SK-N-SH (cell line): Measurements from ENCODE around the gene OR2D2. TPM values are rescaled to one million over a fixed set of nuclear protein-coding genes. Genes with fewer than 3 reads are reported as not detected.

ENCODE experiments used
- CTCF ChIA-PET: fragments of 300-600, 350-600 bp; formaldehyde crosslinking; extraction: SDS; loops from one replicate; lab custom pipeline; 2021; lab: Yijun Ruan, JAX
- POLR2A ChIA-PET: fragments of 350-600 bp; sonication (Branson Sonifier 250); formaldehyde crosslinking; extraction: SDS; loops from one replicate; lab custom pipeline; 2020; ENCODE audit warnings: antibody characterized with exemption, inconsistent platforms; lab: Yijun Ruan, JAX
- DNase-seq: peaks from one replicate; pipeline ENCODE4 v3.0.0; 2012
- H2AFZ ChIP-seq: fragments of 200-600 bp; sonication (generic); 2 replicates; pipeline ENCODE4 v1.8.1; 2016; ENCODE audit warnings: antibody characterized with exemption, mild to moderate bottlenecking, low read depth
- H3F3A ChIP-seq: fragments of 200-600 bp; sonication (generic); replicated peaks from 2 replicates; pipeline ENCODE3; 2016; ENCODE audit warnings: antibody characterized with exemption, mild to moderate bottlenecking; ENCODE audit not compliant: insufficient read depth
- H3K27ac ChIP-seq, 2 experiments: fragments of 200-500 bp in 1 of 2; fragments of 200-600 bp in 1 of 2; sonication (Bioruptor generic) in 1 of 2; sonication (generic), shearing (Covaris generic) in 1 of 2; 2 replicates each; pipeline versions ENCODE4 v1.5.1 to v1.6.1; 2014 to 2016; ENCODE audit warnings: low read depth in 2 of 2, inconsistent platforms in 1 of 2, low read length in 1 of 2, mild to moderate bottlenecking in 1 of 2, mixed read lengths in 1 of 2
- H3K27me3 ChIP-seq: fragments of 200-600 bp; sonication (generic), shearing (Covaris generic); 2 replicates; pipeline ENCODE4 v1.6.1; 2016; ENCODE audit warnings: mixed run types; ENCODE audit not compliant: insufficient read depth
- H3K36me3 ChIP-seq, 2 experiments: fragments of 200-500 bp in 1 of 2; fragments of 200-600 bp in 1 of 2; sonication (Bioruptor generic) in 1 of 2; sonication (generic) in 1 of 2; replicated peaks in 1 of 2; 2 replicates each; pipeline versions ENCODE3 to v1.5.1; 2014 to 2016; ENCODE audit warnings: low read length in 1 of 2, mild to moderate bottlenecking in 1 of 2; ENCODE audit not compliant: insufficient read depth in 2 of 2, control insufficient read depth in 1 of 2
- H3K4me1 ChIP-seq, 2 experiments: fragments of 200-500 bp in 1 of 2; fragments of 200-600 bp in 1 of 2; sonication (Bioruptor generic) in 1 of 2; sonication (generic), shearing (Covaris generic) in 1 of 2; 2 replicates each; pipeline versions ENCODE4 v1.5.1 to v1.6.1; 2014 to 2016; ENCODE audit warnings: low read depth in 1 of 2, low read length in 1 of 2, mixed run types in 1 of 2; ENCODE audit not compliant: insufficient read depth in 2 of 2, control insufficient read depth in 1 of 2
- H3K4me2 ChIP-seq: fragments of 200-600 bp; sonication (generic), shearing (Covaris generic); 2 replicates; pipeline ENCODE4 v1.6.1; 2017; ENCODE audit warnings: mixed run types
- H3K4me3 ChIP-seq, 2 experiments: fragments of 200-500 bp in 1 of 2; fragments of 200-600 bp in 1 of 2; sonication (Bioruptor generic) in 1 of 2; sonication (generic), shearing (Covaris generic) in 1 of 2; 2 replicates each; pipeline versions ENCODE4 v1.5.1 to v1.8.1; 2014 to 2016; ENCODE audit warnings: low read depth in 2 of 2, inconsistent platforms in 1 of 2, low read length in 1 of 2, mild to moderate bottlenecking in 1 of 2, mixed read lengths in 1 of 2, moderate library complexity in 1 of 2
- H3K79me2 ChIP-seq: fragments of 200-600 bp; sonication (generic); 2 replicates; pipeline ENCODE4 v1.8.1; 2017; ENCODE audit warnings: mild to moderate bottlenecking; ENCODE audit not compliant: insufficient read depth
- H3K9ac ChIP-seq: fragments of 200-600 bp; sonication (generic); 2 replicates; pipeline ENCODE4 v1.6.1; 2017; ENCODE audit warnings: mixed run types
- H3K9me2 ChIP-seq: fragments of 200-600 bp; sonication (generic); 2 replicates; pipeline ENCODE4 v1.6.1; 2017; ENCODE audit warnings: mixed run types
- H3K9me3 ChIP-seq: fragments of 200-600 bp; sonication (generic); 2 replicates; pipeline ENCODE4 v1.6.1; 2017; ENCODE audit warnings: mixed run types, mild to moderate bottlenecking, moderate library complexity
- H4K20me1 ChIP-seq: fragments of 200-600 bp; sonication (generic); 2 replicates; pipeline ENCODE4 v1.6.1; 2017; ENCODE audit warnings: mild to moderate bottlenecking, mixed run types; ENCODE audit not compliant: insufficient read depth
- CTCF ChIP-seq: fragments of 200-600 bp; sonication (generic); IDR thresholded peaks from 2 replicates; pipeline ENCODE4 v1.6.1; 2017; ENCODE audit warnings: antibody characterized with exemption, mild to moderate bottlenecking, moderate library complexity
- GABPA ChIP-seq: IDR thresholded peaks from 2 replicates; pipeline ENCODE4 v1.4.0; 2012; ENCODE audit warnings: low read depth, mild to moderate bottlenecking
- IRF3 ChIP-seq: fragments of 150-350 bp; IDR thresholded peaks from 2 replicates; pipeline ENCODE4 v1.6.1; 2016; ENCODE audit warnings: mild to moderate bottlenecking, low read depth, low read length
- MEF2A ChIP-seq: IDR thresholded peaks from 2 replicates; pipeline ENCODE4 v1.4.0; 2012; ENCODE audit warnings: low read depth, borderline replicate concordance
- MXI1 ChIP-seq: IDR thresholded peaks from 2 replicates; pipeline ENCODE4 v1.6.1; 2012; ENCODE audit warnings: mild to moderate bottlenecking, low read depth, low read length, improper control_type of control experiment
- PBX3 ChIP-seq: IDR thresholded peaks from 2 replicates; pipeline ENCODE4; 2012
- POLR2AphosphoS5 ChIP-seq: IDR thresholded peaks from 2 replicates; pipeline ENCODE4 v1.6.1; 2012; ENCODE audit warnings: low read depth, low read length
- SIN3A ChIP-seq: IDR thresholded peaks from 2 replicates; pipeline ENCODE4 v1.6.1; 2012; ENCODE audit warnings: low read depth, mild to moderate bottlenecking, low read length, moderate library complexity, borderline replicate concordance
- TEAD4 ChIP-seq: IDR thresholded peaks from 2 replicates; pipeline ENCODE4 v1.4.0; 2012; ENCODE audit warnings: mild to moderate bottlenecking, borderline replicate concordance; ENCODE audit not compliant: insufficient read depth
- YY1 ChIP-seq: IDR thresholded peaks from 2 replicates; pipeline ENCODE4 v1.4.0; 2012; ENCODE audit warnings: low read depth, mild to moderate bottlenecking
- ZBTB33 ChIP-seq: IDR thresholded peaks from 2 replicates; pipeline ENCODE4 v1.4.0; 2012; ENCODE audit warnings: low read depth, borderline replicate concordance
- WGBS: methylation state at CpG from one replicate; pipeline ENCODE4 v1.1.6; 2017; ENCODE audit warnings: low lambda C conversion rate; 5-methylcytosine and 5-hydroxymethylcytosine counted together
- polyA plus RNA-seq, 3 experiments: library from polyadenylated mRNA; depleted of rRNA; stranded (reverse); fragments of >200 nt; gene quantifications; 2 replicates each; pipeline ENCODE4 v1.2.3, GENCODE V29; 2012

OR2D2 gene
- not detected in 2 replicates for polyA plus RNA-seq (2012; rRNA removed)
- not detected in 2 replicates for polyA plus RNA-seq (2012; cell fraction: cytosol; rRNA removed)
- polyA plus RNA-seq (2012; cell fraction: nucleus; rRNA removed) = 0.06 TPM in 1 of 2 replicates, not detected in the other

- 0% methylated on average over 2 of the region's 2 CpGs for WGBS
These were observed at the start of gene OR2D2 for GRCh38 chr11:6892400-6892799. Gene OR2D2 (minus strand): TSS chr11:6892500. CDS start chr11:6892500, 0 bp downstream.

More at GRCh38 chr11:6892400-6892799, at the start of gene OR2D2:
- Histone ChIP-seq H3K9ac (no peak within 1 kb of the TSS), H3K9me3 (no peaks in the 10 kb centered on the region), H2AFZ (no peak within 1 kb of the TSS), H3K4me2 (no peak within 1 kb of the TSS), H3K27me3 (no peaks in the 10 kb centered on the region), H3K36me3 (no peaks in the 10 kb centered on the region), H3K4me3 (no peak within 1 kb of the TSS), H3K79me2 (no peaks in the 10 kb centered on the region), H3F3A (no peaks in the 10 kb centered on the region), H4K20me1 (no peaks in the 10 kb centered on the region), H3K4me1 (no peaks in the 10 kb centered on the region), H3K9me2 (no peaks in the 10 kb centered on the region), H3K27ac (no peak within 1 kb of the TSS)
- TF ChIP-seq MXI1 = no peak
- no peak for TF ChIP-seq MEF2A
- no peak for TF ChIP-seq IRF3
- TF ChIP-seq YY1 = no peak
- no peak for TF ChIP-seq GABPA
- TF ChIP-seq TEAD4 = no peak
- no peak for TF ChIP-seq ZBTB33
- no peak for TF ChIP-seq PBX3
- no peak for TF ChIP-seq SIN3A
- no peak for TF ChIP-seq POLR2AphosphoS5
- no peak for TF ChIP-seq CTCF
- no peak for DNase-seq
- ChIA-PET CTCF (no interaction called here), POLR2A (no interaction called here)
